Mesothelial cell of epicardium (in vitro differentiated cells): ENCODE measurements around the gene CMIP. TPM values are rescaled to one million over a fixed set of nuclear protein-coding genes. Genes with fewer than 3 reads are reported as not detected.

Experiments
- DNase-seq, 2 experiments: peaks; one replicate each; pipeline ENCODE4 v3.0.0; 2021; ENCODE audit warnings: low spot score in 2 of 2; ENCODE audit not compliant: unreplicated experiment in 2 of 2
- H3K27ac Mint-ChIP-seq: 2 replicates; pipeline ENCODE4 v1.8.0; 2021; ENCODE audit warnings: mixed read lengths
- H3K27me3 Mint-ChIP-seq: 2 replicates; pipeline ENCODE4 v1.8.0; 2021; ENCODE audit warnings: low read depth, mixed read lengths
- H3K36me3 Mint-ChIP-seq: 2 replicates; pipeline ENCODE4 v1.8.0; 2021; ENCODE audit warnings: mixed read lengths
- H3K4me1 Mint-ChIP-seq: 2 replicates; pipeline ENCODE4 v1.8.0; 2021; ENCODE audit warnings: mixed read lengths
- H3K4me3 Mint-ChIP-seq: 2 replicates; pipeline ENCODE4 v1.8.0; 2021; ENCODE audit warnings: mild to moderate bottlenecking, moderate library complexity, mixed read lengths
- H3K9me3 Mint-ChIP-seq: 2 replicates; pipeline ENCODE4 v1.8.0; 2021; ENCODE audit warnings: mixed read lengths
- total RNA-seq: library from RNA; stranded (reverse); gene quantifications from 3 replicates; pipeline ENCODE4 v1.2.1, GENCODE V29; 2021
- TF ChIP-seq, protein P1 (sequence below): fragments of 200-600 bp; sonication (generic); IDR thresholded peaks from one replicate; pipeline ENCODE4 v1.5.0; 2021; ENCODE audit warnings: antibody characterized with exemption; ENCODE audit not compliant: unreplicated experiment

The CMIP gene
- total RNA-seq, 1 donor from 2014 or later: 71.0 TPM

- Mint-ChIP-seq H3K27me3 (no peaks in the 10 kb centered on the region), H3K4me3 (no peak overlapping the region), H3K27ac (no peak overlapping the region), H3K36me3 (peaks cover 4% of the 10 kb centered on the region), H3K4me1 (peaks cover 26% of the 10 kb centered on the region), H3K9me3 (peaks cover 4% of the 10 kb centered on the region)
- DNase-seq: no peak
- TF ChIP-seq, protein P1, sequence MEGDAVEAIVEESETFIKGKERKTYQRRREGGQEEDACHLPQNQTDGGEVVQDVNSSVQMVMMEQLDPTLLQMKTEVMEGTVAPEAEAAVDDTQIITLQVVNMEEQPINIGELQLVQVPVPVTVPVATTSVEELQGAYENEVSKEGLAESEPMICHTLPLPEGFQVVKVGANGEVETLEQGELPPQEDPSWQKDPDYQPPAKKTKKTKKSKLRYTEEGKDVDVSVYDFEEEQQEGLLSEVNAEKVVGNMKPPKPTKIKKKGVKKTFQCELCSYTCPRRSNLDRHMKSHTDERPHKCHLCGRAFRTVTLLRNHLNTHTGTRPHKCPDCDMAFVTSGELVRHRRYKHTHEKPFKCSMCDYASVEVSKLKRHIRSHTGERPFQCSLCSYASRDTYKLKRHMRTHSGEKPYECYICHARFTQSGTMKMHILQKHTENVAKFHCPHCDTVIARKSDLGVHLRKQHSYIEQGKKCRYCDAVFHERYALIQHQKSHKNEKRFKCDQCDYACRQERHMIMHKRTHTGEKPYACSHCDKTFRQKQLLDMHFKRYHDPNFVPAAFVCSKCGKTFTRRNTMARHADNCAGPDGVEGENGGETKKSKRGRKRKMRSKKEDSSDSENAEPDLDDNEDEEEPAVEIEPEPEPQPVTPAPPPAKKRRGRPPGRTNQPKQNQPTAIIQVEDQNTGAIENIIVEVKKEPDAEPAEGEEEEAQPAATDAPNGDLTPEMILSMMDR: no peak
Observed at GRCh38 chr16:81487301-81487720, 42.7 kb downstream of the CMIP start.

DNA sequence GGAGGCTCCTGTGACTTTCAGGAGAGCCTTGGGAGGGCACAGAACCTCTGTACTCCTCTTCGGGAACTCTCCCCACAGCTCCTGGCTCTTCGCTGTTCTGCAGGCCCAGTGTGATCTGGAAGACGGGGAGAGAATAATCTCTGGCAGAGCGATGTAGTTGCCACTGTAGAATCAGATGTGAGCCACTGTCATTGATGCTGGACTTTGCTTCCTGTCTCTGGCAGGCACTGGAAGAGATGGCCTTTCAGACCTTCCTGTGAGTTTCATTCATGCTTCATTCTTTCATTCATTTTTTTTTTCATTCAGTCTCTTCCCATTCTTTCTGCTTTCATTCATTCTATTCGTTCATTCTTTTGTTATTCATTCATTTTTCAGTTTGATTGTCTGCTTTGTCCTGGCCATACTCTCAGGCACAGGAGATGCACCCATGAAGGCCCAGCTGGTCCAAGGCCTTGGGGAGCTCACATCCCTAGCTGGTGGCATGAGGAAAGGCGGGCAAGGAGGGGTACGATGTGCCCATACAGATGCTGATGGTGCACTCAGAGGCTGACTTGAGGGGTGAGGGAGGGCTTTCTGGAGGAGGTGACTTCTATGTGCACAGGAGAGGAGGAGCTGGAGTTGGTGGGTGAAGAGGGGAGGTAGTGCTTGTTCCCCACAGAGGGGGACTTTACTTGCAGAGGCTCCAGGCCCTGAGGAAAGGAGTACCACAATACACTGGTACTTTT, 44.2 kb downstream of the CMIP start:
- Mint-ChIP-seq H3K9me3 (no peaks in the 10 kb centered on the region), H3K4me1 (peaks cover 35% of the 10 kb centered on the region), H3K27ac (no peak overlapping the region), H3K36me3 (no peaks in the 10 kb centered on the region), H3K4me3 (no peak overlapping the region), H3K27me3 (no peaks in the 10 kb centered on the region)
- no peak for DNase-seq
- TF ChIP-seq, protein P1: no peak

GRCh38 chr16:81489547-81490267, 45.1 kb downstream of the CMIP start:
- Mint-ChIP-seq H3K4me3 (no peak overlapping the region), H3K4me1 (peaks cover 36% of the 10 kb centered on the region), H3K36me3 (no peaks in the 10 kb centered on the region), H3K27ac (no peak overlapping the region), H3K9me3 (no peaks in the 10 kb centered on the region), H3K27me3 (no peaks in the 10 kb centered on the region)
- DNase-seq: no peak
- TF ChIP-seq, protein P1: no peak

GRCh38 chr16:81491541-81492188, 47.1 kb downstream of the CMIP start:
- no peaks in the 10 kb centered on the region for H3K36me3 Mint-ChIP-seq
- TF ChIP-seq, protein P1: no peak
- no peaks in the 10 kb centered on the region for H3K9me3 Mint-ChIP-seq
- H3K4me3 Mint-ChIP-seq: no peak overlapping the region
- peak overlapping the region; percentile 90 for H3K27ac Mint-ChIP-seq
- H3K27me3 Mint-ChIP-seq: no peaks in the 10 kb centered on the region
- no peak for DNase-seq
- peaks cover 35% of the 10 kb centered on the region for H3K4me1 Mint-ChIP-seq

DNA sequence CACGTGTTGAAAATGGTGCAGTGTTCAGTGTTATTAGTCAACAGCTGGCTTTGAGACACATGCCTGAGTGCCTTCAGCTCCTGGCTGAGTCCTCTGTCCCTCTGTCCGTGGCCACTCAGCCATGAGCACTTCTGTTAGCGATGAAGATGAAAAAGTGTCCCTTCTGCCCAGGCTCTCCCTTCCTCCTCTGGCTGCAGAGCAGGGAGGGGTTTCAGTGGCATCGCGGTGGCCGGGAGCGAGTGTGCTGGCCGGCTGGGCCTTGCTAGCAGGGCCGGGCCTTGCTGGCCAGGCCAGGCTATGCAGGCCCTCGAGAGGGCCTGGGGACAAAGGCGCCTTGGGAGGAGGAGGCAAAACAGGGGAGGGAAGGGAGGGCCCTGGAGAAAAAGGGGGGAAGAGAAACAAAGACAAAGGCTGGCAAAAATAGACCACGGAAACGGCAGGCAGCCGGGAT, 47.7 kb downstream of the CMIP start:
- DNase-seq: no peak
- peaks cover 35% of the 10 kb centered on the region for H3K4me1 Mint-ChIP-seq

More for the DNA sequence above, 47.7 kb downstream of the CMIP start:
- no peak overlapping the region for H3K4me3 Mint-ChIP-seq
- no peaks in the 10 kb centered on the region for H3K27me3 Mint-ChIP-seq
- H3K9me3 Mint-ChIP-seq: no peaks in the 10 kb centered on the region
- TF ChIP-seq, protein P1: no peak
- peak overlapping the region; percentile 90 for H3K27ac Mint-ChIP-seq
- no peaks in the 10 kb centered on the region for H3K36me3 Mint-ChIP-seq
